ENCODE data around the gene OSBPL5. TPM values are rescaled to one million over a fixed set of nuclear protein-coding genes. Genes with fewer than 3 reads are reported as not detected.
A peak's percentile ranks its signal among the peaks of the same experiment; 100 is the strongest.

Gene OSBPL5
- total RNA-seq, 4 donors from 2014 or later: 39.9 to 94.0 (median 66.4) TPM

GRCh38 chr11:3149852-3150188 lies 15.3 kb downstream of the OSBPL5 start:
- no peak for TF ChIP-seq POLR2A (IDR thresholded peaks at IDR 0.05)
- TF ChIP-seq, protein P1, sequence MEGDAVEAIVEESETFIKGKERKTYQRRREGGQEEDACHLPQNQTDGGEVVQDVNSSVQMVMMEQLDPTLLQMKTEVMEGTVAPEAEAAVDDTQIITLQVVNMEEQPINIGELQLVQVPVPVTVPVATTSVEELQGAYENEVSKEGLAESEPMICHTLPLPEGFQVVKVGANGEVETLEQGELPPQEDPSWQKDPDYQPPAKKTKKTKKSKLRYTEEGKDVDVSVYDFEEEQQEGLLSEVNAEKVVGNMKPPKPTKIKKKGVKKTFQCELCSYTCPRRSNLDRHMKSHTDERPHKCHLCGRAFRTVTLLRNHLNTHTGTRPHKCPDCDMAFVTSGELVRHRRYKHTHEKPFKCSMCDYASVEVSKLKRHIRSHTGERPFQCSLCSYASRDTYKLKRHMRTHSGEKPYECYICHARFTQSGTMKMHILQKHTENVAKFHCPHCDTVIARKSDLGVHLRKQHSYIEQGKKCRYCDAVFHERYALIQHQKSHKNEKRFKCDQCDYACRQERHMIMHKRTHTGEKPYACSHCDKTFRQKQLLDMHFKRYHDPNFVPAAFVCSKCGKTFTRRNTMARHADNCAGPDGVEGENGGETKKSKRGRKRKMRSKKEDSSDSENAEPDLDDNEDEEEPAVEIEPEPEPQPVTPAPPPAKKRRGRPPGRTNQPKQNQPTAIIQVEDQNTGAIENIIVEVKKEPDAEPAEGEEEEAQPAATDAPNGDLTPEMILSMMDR (IDR thresholded peaks at IDR 0.05): no peak
- no peak for TF ChIP-seq EP300 (IDR thresholded peaks at IDR 0.05)
- TF ChIP-seq POLR2AphosphoS5 (IDR thresholded peaks at IDR 0.05): no peak
- no peak for ATAC-seq
- no CpG with 5 or more reads among the region's 4 CpGs for WGBS, 2 donors (ENCODE audit: low coverage in 1 of 2)
- Histone ChIP-seq H3K4me3 (no peak overlapping the region), H3K9me3 (no peaks in the 10 kb centered on the region), H3K27ac (no peak overlapping the region), H3K27me3 (no peaks in the 10 kb centered on the region), H3K4me1 (peaks cover 0 to 100% (median 26%) of the 10 kb centered on the region in 3 donors), H3K36me3 (peaks cover 0 to 30% of the 10 kb centered on the region in 2 donors)

DNA sequence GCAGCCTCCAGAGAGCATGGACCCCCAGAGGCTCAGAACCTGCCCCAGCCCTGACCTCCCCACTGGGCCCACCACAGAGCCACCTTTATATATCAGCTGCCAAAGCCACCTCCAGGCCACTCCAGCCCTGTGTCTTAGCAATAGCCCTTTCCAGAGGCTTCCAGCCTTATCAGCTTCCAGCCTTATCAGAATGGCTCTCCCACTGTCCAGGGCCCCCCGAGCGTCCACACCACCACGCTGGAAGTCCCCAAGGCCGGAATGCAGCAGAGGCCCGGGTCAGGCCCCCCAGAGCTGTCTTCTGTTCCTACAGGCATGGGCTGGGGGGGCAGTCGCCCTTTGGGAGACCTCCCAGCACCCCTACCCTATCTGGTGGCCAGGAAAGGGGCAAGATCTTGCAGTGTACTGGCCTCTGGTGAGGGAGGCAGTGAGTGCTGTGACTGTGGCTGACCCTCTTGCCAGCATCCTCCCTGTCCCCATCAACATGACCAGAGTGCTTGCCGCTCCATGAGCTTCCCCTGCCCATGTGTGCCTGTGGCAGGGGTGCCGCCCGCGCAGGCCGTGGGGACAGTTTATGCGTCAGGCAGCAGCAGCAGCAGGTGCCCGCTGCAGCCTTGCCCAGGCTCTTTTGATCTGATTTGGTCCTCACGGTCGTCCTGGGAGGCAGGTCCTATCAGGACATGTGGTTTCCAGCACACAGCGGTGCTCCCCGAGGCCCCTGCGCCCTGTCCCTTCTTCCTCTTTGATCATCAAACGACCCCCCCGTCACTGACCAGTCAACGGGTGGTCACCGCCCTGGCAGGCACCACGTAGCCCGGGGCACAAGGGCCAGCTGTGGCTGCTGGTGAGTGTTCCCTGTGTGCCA lies 15.9 kb downstream of the OSBPL5 start:
- no peaks in the 10 kb centered on the region for H3K27me3 ChIP-seq
- no peak overlapping the region for H3K27ac ChIP-seq
- H3K4me1 ChIP-seq: peaks cover 0 to 100% (median 23%) of the 10 kb centered on the region in 3 donors
- 20 to 100% methylated on average over 1 of the region's 24 CpGs for WGBS, 2 donors (ENCODE audit: low coverage in 1 of 2)
- TF ChIP-seq, protein P1 (IDR thresholded peaks at IDR 0.05): no peak
- TF ChIP-seq POLR2AphosphoS5 (IDR thresholded peaks at IDR 0.05) (no peak), EP300 (IDR thresholded peaks at IDR 0.05) (no peak), POLR2A (IDR thresholded peaks at IDR 0.05) (no peak)
- no peak for ATAC-seq
- peaks cover 0 to 34% of the 10 kb centered on the region in 2 donors for H3K36me3 ChIP-seq
- no peak overlapping the region for H3K4me3 ChIP-seq
- no peaks in the 10 kb centered on the region for H3K9me3 ChIP-seq

- H3K4me3 ChIP-seq: no peak overlapping the region
- no peak for ATAC-seq
- WGBS, 2 donors (ENCODE audit: low coverage in 1 of 2): 91 to 92% methylated on average over 6 to 15 of the region's 19 CpGs
- peak overlapping the region in 1 of 4 donors; percentile 53 for H3K27ac ChIP-seq
- no peaks in the 10 kb centered on the region for H3K9me3 ChIP-seq
- no peaks in the 10 kb centered on the region for H3K27me3 ChIP-seq
- TF ChIP-seq, protein P1 (IDR thresholded peaks at IDR 0.05): no peak
- no peak for TF ChIP-seq POLR2A (IDR thresholded peaks at IDR 0.05)
- no peak for TF ChIP-seq EP300 (IDR thresholded peaks at IDR 0.05)
- no peak for TF ChIP-seq POLR2AphosphoS5 (IDR thresholded peaks at IDR 0.05)
- peaks cover 0 to 100% (median 15%) of the 10 kb centered on the region in 3 donors for H3K4me1 ChIP-seq
- peaks cover 0 to 40% of the 10 kb centered on the region in 2 donors for H3K36me3 ChIP-seq
Measured at GRCh38 chr11:3148255-3148989, 16.7 kb downstream of the OSBPL5 start.

- Histone ChIP-seq H3K27me3 (no peaks in the 10 kb centered on the region), H3K36me3 (peaks cover 0 to 44% of the 10 kb centered on the region in 2 donors), H3K27ac (peak overlapping the region in 2 of 4 donors; percentile 22 to 53), H3K4me3 (no peak overlapping the region), H3K9me3 (no peaks in the 10 kb centered on the region), H3K4me1 (peaks cover 0 to 96% (median 10%) of the 10 kb centered on the region in 3 donors)
- WGBS, 2 donors (ENCODE audit: low coverage in 1 of 2): 79 to 100% methylated on average over 2 to 5 of the region's 21 CpGs
- ATAC-seq: no peak
- TF ChIP-seq POLR2AphosphoS5 (IDR thresholded peaks at IDR 0.05): no peak
- TF ChIP-seq, protein P1 (IDR thresholded peaks at IDR 0.05): no peak
- no peak for TF ChIP-seq EP300 (IDR thresholded peaks at IDR 0.05)
- no peak for TF ChIP-seq POLR2A (IDR thresholded peaks at IDR 0.05)
Measured at GRCh38 chr11:3147626-3148025, 17.5 kb downstream of the OSBPL5 start.
